HepG2 (cell line): ENCODE data around the gene RFXAP. TPM values are rescaled to one million over a fixed set of nuclear protein-coding genes. Genes with fewer than 3 reads are reported as not detected.

Experiments used
- ATAC-seq: fragments of 200-7000 bp; cut with Tn5 transposase; 3 replicates; pipeline ENCODE4 v1.9.1; 2020; ENCODE audit warnings: mild to moderate bottlenecking, moderate library complexity
- BruUV-seq: library from RNA; stranded (reverse); fragments of 400-500 nt; replicated peaks from 2 replicates; lab custom pipeline; 2021; lab: Mats Ljungman, UMichigan
- CTCF ChIA-PET: fragments of 300-600 bp; formaldehyde crosslinking; extraction: SDS; loops from one replicate; lab custom pipeline; 2021; ENCODE audit warnings: low total read pairs, inconsistent platforms, low intra/inter-chr PET ratio; lab: Yijun Ruan, JAX
- POLR2A ChIA-PET: fragments of 350-600 bp; sonication (Branson Sonifier 250); formaldehyde crosslinking; loops from one replicate; lab custom pipeline; 2020; ENCODE audit warnings: antibody characterized with exemption, inconsistent platforms; lab: Yijun Ruan, JAX
- DNase-seq: peaks from one replicate; pipeline ENCODE4 v3.0.0-alpha.2; 2015; ENCODE audit warnings: low spot score
- FAIRE-seq: peaks from 3 replicates; lab custom pipeline; 2011; peaks lifted over from hg19 to GRCh38; lab: Jason Lieb, UNC
- H2AFZ ChIP-seq: one replicate; pipeline ENCODE4 v1.6.1; 2011; ENCODE audit warnings: low read length, inconsistent platforms
- H3K27ac ChIP-seq: fragments of 300-600 bp; 3 replicates; pipeline ENCODE4 v1.8.0; 2011; ENCODE audit warnings: mixed run types, mild to moderate bottlenecking, mixed read lengths, low read length, inconsistent platforms; ENCODE audit not compliant: insufficient read depth; ENCODE audit errors: extremely low read length
- H3K27me3 ChIP-seq, 2 experiments: fragments of 200-600 bp in 1 of 2; 2 replicates in 1 of 2; 3 replicates in 1 of 2; pipeline versions ENCODE4 v1.6.0 to v1.8.0; 2011; ENCODE audit warnings: low read length in 2 of 2, mild to moderate bottlenecking in 2 of 2, moderate library complexity in 2 of 2, inconsistent platforms in 1 of 2; ENCODE audit not compliant: insufficient read depth in 2 of 2, control insufficient read depth in 1 of 2
- H3K36me3 ChIP-seq, 2 experiments: fragments of 200-600 bp in 1 of 2; replicated peaks in 1 of 2; 2 replicates in 1 of 2; 3 replicates in 1 of 2; pipeline versions ENCODE4 v1.5.1 to v1.8.0; 2011; ENCODE audit warnings: low read length in 2 of 2, inconsistent platforms in 1 of 2; ENCODE audit not compliant: insufficient read depth in 2 of 2, control insufficient read depth in 1 of 2
- H3K4me1 ChIP-seq: 2 replicates; pipeline ENCODE4 v1.5.1; 2012; ENCODE audit warnings: low read length, inconsistent platforms; ENCODE audit not compliant: insufficient read depth
- H3K4me2 ChIP-seq: 2 replicates; pipeline ENCODE4 v1.6.0; 2011; ENCODE audit warnings: low read depth, low read length, inconsistent platforms
- H3K4me3 ChIP-seq, 3 experiments: fragments of 200-600 bp in 1 of 3; sonication (generic), shearing (Covaris generic) in 1 of 3; replicated peaks in 1 of 3; 2 replicates each; pipeline ENCODE4 v1.5.1; 2011 to 2016; ENCODE audit warnings: low read length in 3 of 3, inconsistent platforms in 2 of 3, low read depth in 2 of 3, mild to moderate bottlenecking in 2 of 3, control low read depth in 1 of 3, mixed read lengths in 1 of 3; ENCODE audit not compliant: insufficient read depth in 1 of 3
- H3K79me2 ChIP-seq: one replicate; pipeline ENCODE4 v1.6.1; 2011; ENCODE audit warnings: low read length, inconsistent platforms; ENCODE audit not compliant: insufficient read depth
- H3K9ac ChIP-seq: 2 replicates; pipeline ENCODE4 v1.6.0; 2011; ENCODE audit warnings: mild to moderate bottlenecking, low read depth, low read length, inconsistent platforms; ENCODE audit not compliant: insufficient read depth
- H3K9me3 ChIP-seq: 2 replicates; pipeline ENCODE4 v1.5.1; 2012; ENCODE audit warnings: mild to moderate bottlenecking, low read length
- H4K20me1 ChIP-seq: 2 replicates; pipeline ENCODE4 v1.6.0; 2011; ENCODE audit warnings: inconsistent platforms, mild to moderate bottlenecking, low read length, moderate library complexity; ENCODE audit not compliant: insufficient read depth
- BCL6 ChIP-seq: IDR thresholded peaks from 2 replicates; pipeline ENCODE4 v1.6.1; 2016; ENCODE audit warnings: missing genetic modification reagents, missing compliant biosample characterization
- CHD2 ChIP-seq: IDR thresholded peaks from 2 replicates; pipeline ENCODE4 v1.6.1; 2011; ENCODE audit warnings: low read depth, low read length, improper control_type of control experiment
- EHMT2 ChIP-seq: fragments of 200-600 bp; sonication (generic); IDR thresholded peaks from 2 replicates; pipeline ENCODE4 v1.7.0; 2017; ENCODE audit warnings: antibody characterized with exemption, low read depth, low read length, borderline replicate concordance
- ETV5 ChIP-seq: IDR thresholded peaks from 2 replicates; pipeline ENCODE4 v1.6.1; 2018; ENCODE audit warnings: missing biosample characterization, missing genetic modification reagents, inconsistent platforms, borderline replicate concordance
- HDAC2 ChIP-seq: sonication (generic); formaldehyde crosslinking; IDR thresholded peaks from 2 replicates; pipeline ENCODE4 v1.4.0; 2020; ENCODE audit warnings: missing genetic modification reagents
- HNF4A ChIP-seq: sonication (generic); formaldehyde crosslinking; IDR thresholded peaks from 2 replicates; pipeline ENCODE4 v1.4.0; 2020; ENCODE audit warnings: missing genetic modification reagents
- MATR3 ChIP-seq: sonication (generic); formaldehyde crosslinking; IDR thresholded peaks from 2 replicates; pipeline ENCODE4 v1.4.0; 2020; ENCODE audit warnings: missing genetic modification reagents
- MXD3 ChIP-seq: IDR thresholded peaks from 2 replicates; pipeline ENCODE4 v1.6.1; 2016; ENCODE audit warnings: mild to moderate bottlenecking, missing biosample characterization, missing genetic modification reagents
- NFRKB ChIP-seq: fragments of 450-650 bp; IDR thresholded peaks from 2 replicates; pipeline ENCODE4 v1.6.1; 2017
- SCMH1 ChIP-seq: sonication (generic); formaldehyde crosslinking; IDR thresholded peaks from 2 replicates; pipeline ENCODE4 v1.9.0; 2021; ENCODE audit warnings: missing genetic modification reagents, mild to moderate bottlenecking, borderline replicate concordance
- SNAPC2 ChIP-seq: sonication (generic); formaldehyde crosslinking; IDR thresholded peaks from 2 replicates; pipeline ENCODE4 v1.8.1; 2022; ENCODE audit warnings: mild to moderate bottlenecking, missing genetic modification reagents
- SP140L ChIP-seq: sonication (generic); formaldehyde crosslinking; IDR thresholded peaks from 2 replicates; pipeline ENCODE4 v1.4.0; 2020; ENCODE audit warnings: missing genetic modification reagents, borderline replicate concordance
- SUZ12 ChIP-seq: fragments of 150-350 bp; IDR thresholded peaks from 2 replicates; pipeline ENCODE4 v1.6.1; 2014; ENCODE audit warnings: low read depth, low read length
- TEAD3 ChIP-seq: optimal IDR thresholded peaks from 2 replicates; pipeline ENCODE3; 2016; ENCODE audit warnings: borderline replicate concordance
- TGIF2 ChIP-seq: IDR thresholded peaks from 2 replicates; pipeline ENCODE4 v1.6.1; 2016; ENCODE audit warnings: control low read depth, missing compliant biosample characterization
- ZMAT3 ChIP-seq: sonication (generic); formaldehyde crosslinking; conservative IDR thresholded peaks from 2 replicates; pipeline ENCODE4 v1.7.0; 2021; ENCODE audit warnings: missing genetic modification reagents
- WGBS: methylation state at CpG from one replicate; pipeline ENCODE4 v1.1.6; 2017; ENCODE audit warnings: low lambda C conversion rate; 5-methylcytosine and 5-hydroxymethylcytosine counted together
- in situ Hi-C: cut with HindIII; loops from 2 replicates; pipeline ENCODE4 v1.10.0; 2017; ENCODE audit warnings: low pct_unique_long_range_greater_than_20kb; ENCODE audit not compliant: extremely low pct_ligation_motif_present
- intact Hi-C: fragments of 100-400 bp; cut with micrococcal nuclease; formaldehyde crosslinking; loops from one replicate; pipeline ENCODE4 v1.10.0; 2022; ENCODE audit not compliant: unreplicated experiment
- polyA plus RNA-seq, 8 experiments: library from polyadenylated mRNA; depleted of rRNA in 3 of 8; stranded (reverse) in 7 of 8; unstranded in 1 of 8; fragments of >200 nt; fragmentation: Illumina TruSeq in 4 of 8; extraction: Trizol in 4 of 8; gene quantifications; 2 replicates each; pipeline versions ENCODE4 v1.2.1 to v1.2.3, GENCODE V29; 2011 to 2016; ENCODE audit warnings: low read depth in 4 of 8, missing spikeins in 1 of 8, mixed read lengths in 1 of 8; ENCODE audit not compliant: insufficient read depth in 1 of 8
- total RNA-seq, 5 experiments: library from RNA; depleted of rRNA; stranded (reverse); fragments of >200 nt; fragmentation: Illumina TruSeq; extraction: Trizol; gene quantifications; 2 replicates each; pipeline ENCODE4 v1.2.3, GENCODE V29; 2016; ENCODE audit warnings: low read depth in 1 of 5
- TF ChIP-seq, protein P1 (sequence below): sonication (generic); formaldehyde crosslinking; IDR thresholded peaks from 2 replicates; pipeline ENCODE4 v1.4.0; 2020; ENCODE audit warnings: missing genetic modification reagents, borderline replicate concordance
- TF ChIP-seq, protein P2 (sequence below): sonication (generic); formaldehyde crosslinking; IDR thresholded peaks from 2 replicates; pipeline ENCODE4 v1.5.0; 2020; ENCODE audit warnings: missing genetic modification reagents

The RFXAP gene
- total and polyA plus RNA-seq, 2 of the 13 experiments (the other 11 are each of a cell fraction or from before 2014, with no cell fraction given) = 1.8 to 7.9 TPM

GRCh38 chr13:36875431-36875830 is 56.4 kb downstream of the RFXAP start:
- H3K4me3 ChIP-seq = no peak overlapping the region
- ChIA-PET CTCF (no interaction called here), POLR2A (no interaction called here)
- no peaks in the 10 kb centered on the region for H3K27me3 ChIP-seq
- H3K9ac ChIP-seq = no peak overlapping the region
- H3K4me2 ChIP-seq = no peak overlapping the region
- no peaks in the 10 kb centered on the region for H3K9me3 ChIP-seq
- H4K20me1 ChIP-seq = no peaks in the 10 kb centered on the region
- no peak overlapping the region for H3K27ac ChIP-seq
- H3K4me1 ChIP-seq = peaks cover 28% of the 10 kb centered on the region
- no TSS peak for BruUV-seq
- FAIRE-seq (no peak), DNase-seq (no peak), ATAC-seq (no peak)
- no peaks in the 10 kb centered on the region for H3K79me2 ChIP-seq
- peaks cover 7 to 28% of the 10 kb centered on the region in 2 experiments; a peak in 4 of 5 replicates for H3K36me3 ChIP-seq
- 98% methylated on average over 4 of the region's 4 CpGs for WGBS
- intact Hi-C loops = no loop called here
- H2AFZ ChIP-seq = no peak overlapping the region
- in situ Hi-C loops = no loop called here
- TF ChIP-seq, protein P1, sequence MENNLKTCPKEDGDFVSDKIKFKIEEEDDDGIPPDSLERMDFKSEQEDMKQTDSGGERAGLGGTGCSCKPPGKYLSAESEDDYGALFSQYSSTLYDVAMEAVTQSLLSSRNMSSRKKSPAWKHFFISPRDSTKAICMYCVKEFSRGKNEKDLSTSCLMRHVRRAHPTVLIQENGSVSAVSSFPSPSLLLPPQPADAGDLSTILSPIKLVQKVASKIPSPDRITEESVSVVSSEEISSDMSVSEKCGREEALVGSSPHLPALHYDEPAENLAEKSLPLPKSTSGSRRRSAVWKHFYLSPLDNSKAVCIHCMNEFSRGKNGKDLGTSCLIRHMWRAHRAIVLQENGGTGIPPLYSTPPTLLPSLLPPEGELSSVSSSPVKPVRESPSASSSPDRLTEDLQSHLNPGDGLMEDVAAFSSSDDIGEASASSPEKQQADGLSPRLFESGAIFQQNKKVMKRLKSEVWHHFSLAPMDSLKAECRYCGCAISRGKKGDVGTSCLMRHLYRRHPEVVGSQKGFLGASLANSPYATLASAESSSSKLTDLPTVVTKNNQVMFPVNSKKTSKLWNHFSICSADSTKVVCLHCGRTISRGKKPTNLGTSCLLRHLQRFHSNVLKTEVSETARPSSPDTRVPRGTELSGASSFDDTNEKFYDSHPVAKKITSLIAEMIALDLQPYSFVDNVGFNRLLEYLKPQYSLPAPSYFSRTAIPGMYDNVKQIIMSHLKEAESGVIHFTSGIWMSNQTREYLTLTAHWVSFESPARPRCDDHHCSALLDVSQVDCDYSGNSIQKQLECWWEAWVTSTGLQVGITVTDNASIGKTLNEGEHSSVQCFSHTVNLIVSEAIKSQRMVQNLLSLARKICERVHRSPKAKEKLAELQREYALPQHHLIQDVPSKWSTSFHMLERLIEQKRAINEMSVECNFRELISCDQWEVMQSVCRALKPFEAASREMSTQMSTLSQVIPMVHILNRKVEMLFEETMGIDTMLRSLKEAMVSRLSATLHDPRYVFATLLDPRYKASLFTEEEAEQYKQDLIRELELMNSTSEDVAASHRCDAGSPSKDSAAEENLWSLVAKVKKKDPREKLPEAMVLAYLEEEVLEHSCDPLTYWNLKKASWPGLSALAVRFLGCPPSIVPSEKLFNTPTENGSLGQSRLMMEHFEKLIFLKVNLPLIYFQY (CRISPR knock-in tag) = no peak
- TF ChIP-seq EHMT2 (no peak), SNAPC2 (no peak), SP140L (CRISPR knock-in tag) (no peak), TEAD3 (CRISPR knock-in tag) (no peak), BCL6 (no peak), MXD3 (CRISPR knock-in tag) (no peak), SUZ12 (no peak), MATR3 (CRISPR knock-in tag) (no peak), TGIF2 (CRISPR knock-in tag) (no peak), ZMAT3 (CRISPR knock-in tag) (no peak), NFRKB (no peak), SCMH1 (CRISPR knock-in tag) (no peak), ETV5 (CRISPR knock-in tag) (no peak), HNF4A (CRISPR knock-in tag) (no peak), HDAC2 (CRISPR knock-in tag) (no peak), CHD2 (no peak)
- TF ChIP-seq, protein P2, sequence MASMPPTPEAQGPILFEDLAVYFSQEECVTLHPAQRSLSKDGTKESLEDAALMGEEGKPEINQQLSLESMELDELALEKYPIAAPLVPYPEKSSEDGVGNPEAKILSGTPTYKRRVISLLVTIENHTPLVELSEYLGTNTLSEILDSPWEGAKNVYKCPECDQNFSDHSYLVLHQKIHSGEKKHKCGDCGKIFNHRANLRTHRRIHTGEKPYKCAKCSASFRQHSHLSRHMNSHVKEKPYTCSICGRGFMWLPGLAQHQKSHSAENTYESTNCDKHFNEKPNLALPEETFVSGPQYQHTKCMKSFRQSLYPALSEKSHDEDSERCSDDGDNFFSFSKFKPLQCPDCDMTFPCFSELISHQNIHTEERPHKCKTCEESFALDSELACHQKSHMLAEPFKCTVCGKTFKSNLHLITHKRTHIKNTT (CRISPR knock-in tag) = no peak
